Memory B cell (primary cell): ENCODE data around the gene OR4E2.
"Not testable (repeated sequence)": the region's sequence is repeated elsewhere in the genome, so short reads cannot be mapped to it uniquely, and the experiment has no call there.

Experiments used
- ATAC-seq: fragments of 150-1000 bp; cut with Tn5 transposase; 2 replicates; pipeline ENCODE4 v1.10.0; 2021; ENCODE audit warnings: low read depth, mild to moderate bottlenecking, moderate library complexity
- DNase-seq, 2 donors: peaks; one replicate each; pipeline ENCODE4 v3.0.0; 2022; ENCODE audit warnings: low spot score in 2 of 2
- H3K27ac Mint-ChIP-seq: one replicate; pipeline ENCODE4 v1.8.0; 2022; ENCODE audit warnings: mild to moderate bottlenecking, moderate library complexity, mixed read lengths
- H3K27me3 Mint-ChIP-seq: one replicate; pipeline ENCODE4 v1.8.0; 2022; ENCODE audit warnings: mixed read lengths
- H3K36me3 Mint-ChIP-seq: one replicate; pipeline ENCODE4 v1.8.0; 2022; ENCODE audit warnings: mild to moderate bottlenecking, mixed read lengths
- H3K4me1 Mint-ChIP-seq: one replicate; pipeline ENCODE4 v1.8.0; 2022; ENCODE audit warnings: mixed read lengths
- H3K4me3 Mint-ChIP-seq: one replicate; pipeline ENCODE4 v1.8.0; 2022; ENCODE audit warnings: mild to moderate bottlenecking, moderate library complexity, mixed read lengths
- H3K9me3 Mint-ChIP-seq: one replicate; pipeline ENCODE4 v1.8.0; 2022; ENCODE audit warnings: mixed read lengths

OR4E2 gene, protein sequence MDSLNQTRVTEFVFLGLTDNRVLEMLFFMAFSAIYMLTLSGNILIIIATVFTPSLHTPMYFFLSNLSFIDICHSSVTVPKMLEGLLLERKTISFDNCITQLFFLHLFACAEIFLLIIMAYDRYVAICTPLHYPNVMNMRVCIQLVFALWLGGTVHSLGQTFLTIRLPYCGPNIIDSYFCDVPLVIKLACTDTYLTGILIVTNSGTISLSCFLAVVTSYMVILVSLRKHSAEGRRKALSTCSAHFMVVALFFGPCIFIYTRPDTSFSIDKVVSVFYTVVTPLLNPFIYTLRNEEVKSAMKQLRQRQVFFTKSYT

DNA sequence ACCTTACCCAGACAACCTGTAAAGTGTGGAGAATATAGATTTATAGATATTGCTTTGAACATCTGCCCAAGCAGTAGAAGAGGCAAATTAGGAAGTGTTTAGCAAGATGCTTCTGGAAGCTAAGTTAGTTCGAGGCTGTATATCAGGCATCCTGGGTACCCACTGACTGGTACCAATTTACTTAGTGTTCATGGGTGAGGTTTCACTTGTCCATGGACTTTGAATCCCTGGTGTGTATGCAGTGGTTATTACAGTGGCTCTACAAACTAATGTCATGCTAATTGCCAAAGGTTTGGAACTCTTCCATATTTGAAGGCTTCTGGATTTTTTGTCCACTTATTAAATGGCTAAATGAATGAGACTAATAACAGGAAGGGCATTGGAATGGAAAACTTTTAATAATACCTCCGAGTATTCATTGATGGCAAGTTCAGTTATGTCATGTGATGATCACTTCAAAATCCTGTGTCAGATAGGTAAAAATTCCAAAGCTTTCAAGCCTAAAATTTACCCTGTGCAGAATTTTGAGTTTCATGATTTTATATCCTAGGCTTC is at the start of gene OR4E2:
TSS of gene OR4E2 (plus strand) at position 505 of the 555 bp plus-strand sequence. CDS start 11,248 bp downstream, outside the sequence.
- H3K4me1 Mint-ChIP-seq, result no peaks in the 10 kb centered on the region
- H3K9me3 Mint-ChIP-seq, result peaks cover 2% of the 10 kb centered on the region
- ATAC-seq, result no peak
- H3K4me3 Mint-ChIP-seq, result no peak within 1 kb of the TSS
- H3K27ac Mint-ChIP-seq, result no peak within 1 kb of the TSS
- no peaks in the 10 kb centered on the region for H3K36me3 Mint-ChIP-seq
- no peak for DNase-seq
- H3K27me3 Mint-ChIP-seq, result peaks cover 3% of the 10 kb centered on the region

DNA sequence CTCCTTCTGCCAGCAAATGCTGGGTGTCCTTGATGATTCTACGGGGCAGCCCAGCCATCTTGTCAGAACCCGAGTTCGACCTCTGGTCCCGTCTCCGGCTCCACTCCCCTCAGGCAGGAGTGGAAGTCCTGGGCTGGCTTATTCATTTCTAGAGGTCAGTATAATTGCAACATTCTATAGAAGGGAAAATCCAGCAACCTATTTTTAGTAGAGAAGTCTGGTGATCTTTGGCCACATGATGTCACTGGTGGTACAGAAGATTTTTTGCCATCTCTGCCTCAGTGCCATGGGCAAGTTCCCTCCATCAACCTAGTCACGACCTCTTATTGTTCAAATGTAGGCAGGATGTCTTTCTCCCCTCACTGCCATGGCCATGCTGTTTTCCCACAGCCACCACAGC is 41.3 kb upstream of the OR4E2 start:
- ATAC-seq (no peak), DNase-seq (no peak)
- peaks cover 1% of the 10 kb centered on the region for H3K9me3 Mint-ChIP-seq
- H3K4me1 Mint-ChIP-seq, result no peaks in the 10 kb centered on the region
- no peaks in the 10 kb centered on the region for H3K36me3 Mint-ChIP-seq
- H3K4me3 Mint-ChIP-seq, result no peak overlapping the region
- peaks cover 3% of the 10 kb centered on the region for H3K27me3 Mint-ChIP-seq
- no peak overlapping the region for H3K27ac Mint-ChIP-seq

DNA sequence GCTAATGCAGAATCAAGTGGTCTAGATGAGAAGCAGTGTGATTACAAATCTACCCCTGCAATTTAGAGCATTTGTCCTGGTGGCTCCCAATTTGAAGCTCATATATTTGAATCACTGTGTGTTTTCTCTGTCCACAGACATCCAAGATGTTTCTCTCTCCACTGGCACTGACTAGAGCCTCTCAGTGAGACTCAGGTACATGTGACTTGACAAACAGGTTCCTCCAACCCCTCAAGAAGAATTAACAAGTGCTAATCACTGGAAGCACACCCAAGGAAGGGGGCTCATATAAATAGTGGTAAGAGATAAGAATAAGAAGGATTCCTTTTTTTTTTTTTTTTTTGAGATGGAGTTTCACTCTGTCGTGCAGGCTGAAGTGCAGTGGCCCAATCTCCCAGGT is 39.4 kb upstream of the OR4E2 start:
- Mint-ChIP-seq H3K36me3 (no peaks in the 10 kb centered on the region), H3K4me3 (no peak overlapping the region), H3K27ac (no peak overlapping the region), H3K9me3 (peaks cover 1% of the 10 kb centered on the region), H3K4me1 (no peaks in the 10 kb centered on the region), H3K27me3 (peaks cover 3% of the 10 kb centered on the region)
- ATAC-seq, result no peak
- no peak for DNase-seq

- no peak overlapping the region for H3K27ac Mint-ChIP-seq
Observed at GRCh38 chr14:21617614-21618013, 36.0 kb upstream of the OR4E2 start.

DNA sequence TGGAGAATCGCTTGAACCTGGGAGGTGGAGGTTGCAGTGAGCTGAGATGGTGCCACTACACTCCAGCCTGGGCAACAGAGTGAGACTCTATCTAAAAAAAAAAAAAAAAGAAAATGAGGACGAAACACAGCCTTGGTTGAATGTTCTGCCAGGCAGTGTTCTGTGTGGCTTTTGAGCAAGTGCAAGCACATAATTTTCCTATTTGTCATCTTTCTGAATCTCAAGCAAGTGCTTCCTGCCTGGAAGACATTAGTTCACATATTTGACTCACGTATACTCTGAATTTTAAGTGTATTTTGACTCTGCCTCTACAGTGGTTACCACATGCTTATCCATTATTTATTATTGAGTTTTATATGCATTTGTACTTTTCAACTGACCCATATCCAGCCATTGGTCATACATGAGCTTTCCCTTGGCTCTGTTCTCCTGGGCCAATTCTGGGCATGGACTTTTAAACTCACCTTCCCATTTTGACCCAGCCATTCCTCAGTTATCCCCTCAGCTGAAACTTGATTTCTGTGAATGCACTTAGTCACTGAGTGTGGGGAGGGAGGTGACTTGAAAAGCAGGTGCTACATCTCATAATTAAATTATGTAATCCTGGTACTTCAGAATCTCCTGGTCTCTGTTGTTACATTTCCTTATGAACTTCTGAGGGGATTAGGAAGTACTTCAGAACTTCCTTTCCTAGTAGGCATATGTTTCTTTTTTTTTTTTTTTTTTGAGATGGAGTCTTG is 27.0 kb upstream of the OR4E2 start:
- Mint-ChIP-seq H3K4me3 (no peak overlapping the region), H3K9me3 (no peaks in the 10 kb centered on the region)
- no peak for ATAC-seq

More at GRCh38 chr14:21617614-21618013, 36.0 kb upstream of the OR4E2 start:
- no peak overlapping the region for H3K4me3 Mint-ChIP-seq
- H3K9me3 Mint-ChIP-seq, result peaks cover 2% of the 10 kb centered on the region
- no peak for DNase-seq
- no peak for ATAC-seq
- peaks cover 4% of the 10 kb centered on the region for H3K27me3 Mint-ChIP-seq
- H3K36me3 Mint-ChIP-seq, result no peaks in the 10 kb centered on the region
- H3K4me1 Mint-ChIP-seq, result no peaks in the 10 kb centered on the region

GRCh38 chr14:21630503-21630902 is 23.1 kb upstream of the OR4E2 start:
- H3K9me3 Mint-ChIP-seq, ATAC-seq, H3K4me3 Mint-ChIP-seq, DNase-seq, H3K4me1 Mint-ChIP-seq, H3K36me3 Mint-ChIP-seq, H3K27ac Mint-ChIP-seq: not testable (repeated sequence)
- peaks cover 14% of the 10 kb centered on the region for H3K27me3 Mint-ChIP-seq

More for the DNA sequence above, 27.0 kb upstream of the OR4E2 start:
- Mint-ChIP-seq H3K36me3 (no peaks in the 10 kb centered on the region), H3K27me3 (peaks cover 8% of the 10 kb centered on the region), H3K27ac (no peak overlapping the region), H3K4me1 (no peaks in the 10 kb centered on the region)
- DNase-seq, result no peak

DNA sequence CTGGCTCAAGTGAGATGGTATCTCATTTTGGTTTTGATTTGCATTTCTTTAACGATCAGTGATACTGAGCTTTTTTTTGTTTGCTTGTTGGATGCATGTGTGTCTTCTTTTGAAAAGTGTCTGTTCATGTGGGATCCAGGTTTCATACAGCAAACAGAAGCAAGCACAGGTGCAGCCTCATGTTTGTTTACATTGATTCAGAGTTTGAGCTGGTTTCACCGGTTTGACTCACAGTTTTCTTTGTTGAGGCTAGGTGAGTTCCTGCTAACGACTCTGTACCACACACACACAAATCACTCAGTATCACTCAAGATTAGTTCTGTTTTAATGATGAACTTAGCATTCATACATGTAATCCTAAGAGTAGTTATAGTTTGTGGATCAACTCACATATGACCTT is 22.6 kb upstream of the OR4E2 start:
- no peaks in the 10 kb centered on the region for H3K4me1 Mint-ChIP-seq
- DNase-seq, result no peak
- no peak for ATAC-seq
- H3K36me3 Mint-ChIP-seq, result no peaks in the 10 kb centered on the region
- H3K9me3 Mint-ChIP-seq, result no peaks in the 10 kb centered on the region
- H3K27ac Mint-ChIP-seq, result no peak overlapping the region
- peaks cover 12% of the 10 kb centered on the region for H3K27me3 Mint-ChIP-seq
- H3K4me3 Mint-ChIP-seq, result no peak overlapping the region

DNA sequence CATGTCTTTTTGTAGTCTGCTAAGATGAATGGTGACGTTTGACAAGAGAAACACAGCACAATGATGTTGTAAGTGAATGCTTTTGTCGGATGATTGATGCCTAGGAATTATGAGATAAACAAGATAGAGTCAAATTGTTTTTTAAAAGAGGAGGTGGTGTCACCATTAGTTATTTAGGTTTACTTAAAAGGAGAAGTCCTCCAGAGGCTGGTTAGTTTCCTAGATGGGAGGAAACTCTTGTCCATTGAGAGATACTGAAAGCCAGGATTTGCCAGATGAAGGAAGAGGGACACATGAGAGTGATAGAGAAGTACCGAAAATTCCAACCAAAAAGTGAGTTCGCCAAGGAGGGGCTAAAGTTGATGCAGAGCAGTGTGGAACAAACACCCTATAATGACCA is 18.8 kb upstream of the OR4E2 start, which contains the start of gene OR10G2:
TSS of gene OR10G2 (minus strand) at position 101 of the 400 bp plus-strand sequence. CDS start at position 3, 98 bp downstream.
- Mint-ChIP-seq H3K36me3 (no peaks in the 10 kb centered on the region), H3K27ac (no peak within 1 kb of the TSS), H3K27me3 (peaks cover 12% of the 10 kb centered on the region), H3K4me1 (no peaks in the 10 kb centered on the region), H3K4me3 (no peak within 1 kb of the TSS), H3K9me3 (no peaks in the 10 kb centered on the region)
- DNase-seq (no peak), ATAC-seq (no peak)

DNA sequence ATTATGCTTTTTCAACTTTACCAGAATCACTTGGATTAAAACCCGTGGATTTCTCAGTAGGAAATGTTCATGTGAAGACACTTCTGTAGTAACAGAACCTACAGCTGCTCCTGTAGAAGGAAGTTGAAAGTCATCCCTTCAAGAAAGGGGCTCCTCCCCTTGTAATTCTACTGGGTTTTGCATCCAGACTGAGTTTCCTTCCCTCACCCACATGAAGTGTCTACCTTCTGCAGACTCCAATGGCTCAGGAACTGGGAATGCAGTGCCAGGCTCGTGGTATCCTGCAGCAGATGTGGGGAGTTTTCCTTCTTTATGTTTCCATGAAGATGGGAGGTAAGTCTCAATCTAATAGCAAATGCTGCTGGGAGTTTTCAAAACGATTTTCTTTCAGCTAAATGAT is 11.0 kb upstream of the OR4E2 start:
- Mint-ChIP-seq H3K27ac (no peak overlapping the region), H3K4me1 (no peaks in the 10 kb centered on the region), H3K27me3 (peaks cover 3% of the 10 kb centered on the region), H3K4me3 (no peak overlapping the region), H3K9me3 (no peaks in the 10 kb centered on the region), H3K36me3 (no peaks in the 10 kb centered on the region)
- no peak for ATAC-seq
- no peak for DNase-seq

DNA sequence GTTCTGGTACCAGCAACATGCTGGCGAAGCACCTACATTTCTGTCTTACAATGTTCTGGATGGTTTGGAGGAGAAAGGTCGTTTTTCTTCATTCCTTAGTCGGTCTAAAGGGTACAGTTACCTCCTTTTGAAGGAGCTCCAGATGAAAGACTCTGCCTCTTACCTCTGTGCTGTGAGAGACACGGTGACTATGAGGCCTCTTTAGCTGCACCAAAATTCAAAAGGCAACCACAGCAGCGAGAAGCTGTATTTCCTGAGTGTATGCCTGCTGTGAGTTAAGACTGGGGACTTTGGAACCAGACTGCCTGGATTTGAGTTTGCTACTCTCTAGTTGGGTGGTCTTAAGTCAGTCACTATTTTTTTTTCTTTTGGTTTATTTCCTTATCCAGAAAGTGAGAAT is 10.2 kb upstream of the OR4E2 start:
- DNase-seq (no peak), ATAC-seq (no peak)
- H3K4me1 Mint-ChIP-seq, result no peaks in the 10 kb centered on the region
- no peaks in the 10 kb centered on the region for H3K36me3 Mint-ChIP-seq
- H3K27me3 Mint-ChIP-seq, result peaks cover 4% of the 10 kb centered on the region
- H3K9me3 Mint-ChIP-seq, result no peaks in the 10 kb centered on the region
- no peak overlapping the region for H3K27ac Mint-ChIP-seq
- H3K4me3 Mint-ChIP-seq, result no peak overlapping the region

DNA sequence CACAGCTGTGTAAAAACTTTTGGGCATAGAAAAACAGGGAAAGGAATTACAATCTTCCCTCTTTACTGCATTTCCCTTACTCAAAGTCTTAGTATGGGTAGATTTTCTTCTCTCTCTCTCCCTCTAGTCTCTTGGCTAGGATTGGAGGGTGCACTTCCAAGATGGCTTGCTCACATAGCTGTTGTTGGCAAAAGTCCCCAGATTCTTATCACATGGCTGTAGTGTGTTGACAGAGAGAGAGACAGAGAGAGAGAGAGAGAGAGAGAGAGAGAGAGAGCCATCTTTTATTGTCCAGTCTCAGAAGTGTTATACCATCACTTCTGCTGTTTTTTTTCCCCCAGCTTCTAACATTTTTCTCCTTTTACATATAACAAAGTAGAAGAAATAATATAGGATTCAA is 6.3 kb upstream of the OR4E2 start:
- Mint-ChIP-seq H3K27ac (no peak overlapping the region), H3K4me3 (no peak overlapping the region), H3K9me3 (no peaks in the 10 kb centered on the region), H3K36me3 (no peaks in the 10 kb centered on the region), H3K4me1 (no peaks in the 10 kb centered on the region), H3K27me3 (peaks cover 3% of the 10 kb centered on the region)
- DNase-seq (no peak), ATAC-seq (no peak)

DNA sequence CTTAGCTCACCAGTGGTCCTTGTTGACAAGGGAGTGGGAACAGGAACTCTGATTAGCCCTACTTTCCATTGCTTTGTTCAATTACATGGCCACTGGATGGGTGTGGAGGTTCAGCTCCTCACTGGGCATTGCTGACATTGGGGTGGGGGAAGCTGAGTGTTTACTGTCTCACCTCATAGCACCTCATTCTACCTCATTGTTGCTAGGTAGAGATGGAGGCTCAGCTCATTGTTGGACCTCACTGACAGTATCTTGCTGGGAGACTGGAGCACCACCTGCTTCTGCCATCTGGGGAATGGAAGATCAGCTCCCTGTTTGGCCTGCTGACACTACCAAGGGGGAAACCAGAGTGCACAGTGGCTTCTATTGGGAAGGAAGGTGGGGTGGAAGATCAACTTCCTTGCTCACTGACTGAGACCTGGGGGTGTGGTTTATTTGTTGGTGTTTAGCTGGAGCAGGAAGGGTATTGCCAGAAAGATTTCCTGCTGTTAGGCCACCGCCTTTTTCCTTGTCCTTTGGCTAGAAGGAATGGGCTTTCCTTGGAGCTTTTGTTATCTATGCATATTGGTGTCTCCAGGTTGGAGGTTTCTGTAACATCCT is 1.3 kb upstream of the OR4E2 start:
- no peak for DNase-seq
- peaks cover 2% of the 10 kb centered on the region for H3K9me3 Mint-ChIP-seq
- no peaks in the 10 kb centered on the region for H3K4me1 Mint-ChIP-seq
- no peaks in the 10 kb centered on the region for H3K36me3 Mint-ChIP-seq
- H3K27ac Mint-ChIP-seq, result no peak overlapping the region
- no peak for ATAC-seq
- H3K27me3 Mint-ChIP-seq, result peaks cover 1% of the 10 kb centered on the region
- no peak overlapping the region for H3K4me3 Mint-ChIP-seq

DNA sequence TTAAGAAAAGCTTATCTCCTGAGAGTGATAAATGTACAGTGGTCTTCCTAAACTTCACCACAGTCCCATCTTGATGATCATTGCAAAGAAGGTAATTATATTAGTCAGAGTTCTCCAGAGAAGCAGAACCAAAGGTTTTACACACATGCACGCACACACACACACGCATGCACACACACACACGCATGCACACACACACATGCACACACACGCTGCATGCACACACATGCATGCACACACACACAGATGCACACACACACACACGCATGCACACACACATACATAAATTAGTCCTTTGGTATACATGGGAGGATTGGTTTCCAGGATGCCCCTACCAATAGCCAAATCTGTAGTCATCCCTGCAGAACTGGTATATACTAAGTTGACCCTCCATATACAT is 580 bp downstream of the OR4E2 start:
- H3K4me1 Mint-ChIP-seq, result no peaks in the 10 kb centered on the region
- no peak for DNase-seq
- peaks cover 2% of the 10 kb centered on the region for H3K9me3 Mint-ChIP-seq
- H3K4me3 Mint-ChIP-seq, result no peak overlapping the region
- no peaks in the 10 kb centered on the region for H3K36me3 Mint-ChIP-seq
- peaks cover 4% of the 10 kb centered on the region for H3K27me3 Mint-ChIP-seq
- no peak overlapping the region for H3K27ac Mint-ChIP-seq
- no peak for ATAC-seq

DNA sequence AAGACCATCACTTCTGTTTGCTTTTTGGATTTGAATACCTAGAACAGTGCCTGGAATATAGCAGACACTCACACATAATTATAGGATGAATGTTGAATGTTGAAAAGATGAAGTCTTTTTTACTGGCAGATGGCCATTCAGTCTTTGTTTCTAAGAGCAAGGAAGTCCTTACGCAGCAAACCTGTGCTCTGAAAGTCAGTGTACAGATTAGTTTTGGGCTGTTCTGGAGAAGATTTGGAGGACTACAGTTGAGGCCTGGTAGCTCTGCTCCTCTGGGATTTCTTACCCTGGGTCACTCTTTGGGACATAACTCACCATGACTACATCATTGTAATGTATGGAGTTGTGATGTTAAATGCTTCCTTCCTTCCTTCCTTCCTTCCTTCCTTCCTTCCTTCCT is 3.3 kb downstream of the OR4E2 start:
- Mint-ChIP-seq H3K4me3 (no peak overlapping the region), H3K4me1 (no peaks in the 10 kb centered on the region), H3K27ac (no peak overlapping the region), H3K27me3 (peaks cover 5% of the 10 kb centered on the region), H3K9me3 (peaks cover 2% of the 10 kb centered on the region), H3K36me3 (no peaks in the 10 kb centered on the region)
- DNase-seq, result no peak
- no peak for ATAC-seq
